8988T (cell line): Measurements from ENCODE around the gene HIF3A.

ENCODE experiments used
- DNase-seq: peaks from one replicate; pipeline ENCODE4 v3.0.0; 2011

The HIF3A gene

GRCh38 chr19:46386996-46387712 is 90.3 kb downstream of the HIF3A start:
- no peak for DNase-seq

- no peak for DNase-seq
Measured at GRCh38 chr19:46387713-46388130, 90.9 kb downstream of the HIF3A start.

GRCh38 chr19:46388311-46389095 is 91.7 kb downstream of the HIF3A start:
- no peak for DNase-seq

GRCh38 chr19:46390121-46390858 is 93.4 kb downstream of the HIF3A start:
- DNase-seq, result no peak

GRCh38 chr19:46390866-46391265 is 94.0 kb downstream of the HIF3A start:
- DNase-seq, result no peak

- DNase-seq, result no peak
Measured at GRCh38 chr19:46391296-46392251, 94.7 kb downstream of the HIF3A start.

- no peak for DNase-seq
Measured at GRCh38 chr19:46392252-46392801, 95.5 kb downstream of the HIF3A start.

- DNase-seq, result no peak
Measured at GRCh38 chr19:46392837-46393236, 96.0 kb downstream of the HIF3A start.
